BLaER1 treated with 17β-estradiol and CSF1 and Interleukin-3, amounts not matched to agents 10 nM and 100 nM (cell line): ENCODE results near the gene SNAPC2.

Experiments
- H3K27ac ChIP-seq, 11 experiments: shearing (Covaris generic); formaldehyde crosslinking; 2 replicates each; pipeline ENCODE4 v1.8.1; 2022
- H3K27me3 ChIP-seq, 11 experiments: shearing (Covaris generic); formaldehyde crosslinking; 2 replicates each; pipeline ENCODE4 v1.8.1; 2022
- H3K36me3 ChIP-seq, 11 experiments: shearing (Covaris generic); formaldehyde crosslinking; 2 replicates each; pipeline ENCODE4 v1.8.1; 2022
- H3K4me1 ChIP-seq, 10 experiments: shearing (Covaris generic); formaldehyde crosslinking; 2 replicates each; pipeline ENCODE4 v1.8.1; 2022
- H3K4me2 ChIP-seq, 11 experiments: shearing (Covaris generic); formaldehyde crosslinking; 2 replicates each; pipeline ENCODE4 v1.8.1; 2022
- H3K4me3 ChIP-seq, 10 experiments: shearing (Covaris generic); formaldehyde crosslinking; 2 replicates each; pipeline ENCODE4 v1.8.1; 2022
- H3K9ac ChIP-seq, 11 experiments: shearing (Covaris generic); formaldehyde crosslinking; 2 replicates each; pipeline ENCODE4 v1.8.1; 2022
- H3K9me3 ChIP-seq, 11 experiments: shearing (Covaris generic); formaldehyde crosslinking; replicated peaks in 1 of 11; 2 replicates each; pipeline ENCODE4 v1.8.1; 2022
- H4K20me1 ChIP-seq, 11 experiments: shearing (Covaris generic); formaldehyde crosslinking; 2 replicates each; pipeline ENCODE4 v1.8.1; 2022
- Cebpa-rat ChIP-seq, 11 experiments: shearing (Covaris generic); IDR thresholded peaks; 2 replicates each; pipeline ENCODE4 v1.8.1; 2022

The SNAPC2 gene

GRCh38 chr19:7920519-7921301 is 572 bp downstream of the SNAPC2 start:
- peaks cover 69 to 83% (median 74%) of the 10 kb centered on the region in 10 experiments for H3K4me1 ChIP-seq
- H3K36me3 ChIP-seq = peaks cover 13 to 21% (median 15%) of the 10 kb centered on the region in 11 experiments; a peak in 21 of 22 replicates
- no peak for TF ChIP-seq Cebpa-rat (IDR thresholded peaks at IDR 0.05)
- H4K20me1 ChIP-seq = peaks cover 0 to 81% (median 68%) of the 10 kb centered on the region in 11 experiments; a peak in 21 of 22 replicates
- H3K27me3 ChIP-seq = peaks cover 42 to 54% (median 43%) of the 10 kb centered on the region in 11 experiments
- peak overlapping the region; percentile 68 to 85 (median 75) for H3K27ac ChIP-seq
- no peaks in the 10 kb centered on the region for H3K9me3 ChIP-seq
- H3K9ac ChIP-seq = peak overlapping the region; percentile 71 to 88 (median 81)
- H3K4me3 ChIP-seq = peak overlapping the region; percentile 60 to 78 (median 69)
- H3K4me2 ChIP-seq = peak overlapping the region; percentile 94 to 100 (median 99)

GRCh38 chr19:7921302-7921966 is 1.3 kb downstream of the SNAPC2 start:
- peak overlapping the region; percentile 54 to 85 (median 71) for H3K27ac ChIP-seq
- peak overlapping the region; percentile 66 to 88 (median 78) for H3K9ac ChIP-seq
- H3K36me3 ChIP-seq = peaks cover 13 to 21% (median 15%) of the 10 kb centered on the region in 11 experiments; a peak in 21 of 22 replicates
- H3K4me3 ChIP-seq = peak overlapping the region; percentile 57 to 73 (median 63)
- H3K27me3 ChIP-seq = peaks cover 35 to 46% (median 36%) of the 10 kb centered on the region in 11 experiments
- H3K4me2 ChIP-seq = peak overlapping the region; percentile 94 to 100 (median 99)
- H4K20me1 ChIP-seq = peaks cover 0 to 78% (median 64%) of the 10 kb centered on the region in 11 experiments; a peak in 21 of 22 replicates
- no peak for TF ChIP-seq Cebpa-rat (IDR thresholded peaks at IDR 0.05)
- no peaks in the 10 kb centered on the region for H3K9me3 ChIP-seq
- H3K4me1 ChIP-seq = peaks cover 66 to 79% (median 71%) of the 10 kb centered on the region in 10 experiments

GRCh38 chr19:7921967-7922835 is 2.1 kb downstream of the SNAPC2 start:
- H3K4me3 ChIP-seq = peak overlapping the region in 8 of 10 experiments; percentile 58 to 73 (median 63); a peak in 13 of 20 replicates
- H3K27me3 ChIP-seq = peaks cover 27 to 39% (median 28%) of the 10 kb centered on the region in 11 experiments
- peak overlapping the region in 10 of 11 experiments; percentile 52 to 88 (median 78); a peak in 16 of 22 replicates for H3K9ac ChIP-seq
- peaks cover 60 to 74% (median 64%) of the 10 kb centered on the region in 10 experiments for H3K4me1 ChIP-seq
- H3K36me3 ChIP-seq = peaks cover 13 to 27% (median 18%) of the 10 kb centered on the region in 11 experiments; a peak in 21 of 22 replicates
- peak overlapping the region; percentile 94 to 100 (median 99) for H3K4me2 ChIP-seq
- H3K9me3 ChIP-seq = no peaks in the 10 kb centered on the region
- peak overlapping the region in 5 of 11 experiments; percentile 68 to 85 (median 77); a peak in 7 of 22 replicates for H3K27ac ChIP-seq
- TF ChIP-seq Cebpa-rat (IDR thresholded peaks at IDR 0.05) = no peak
- peaks cover 0 to 78% (median 62%) of the 10 kb centered on the region in 11 experiments; a peak in 21 of 22 replicates for H4K20me1 ChIP-seq

GRCh38 chr19:7922836-7923195 is 2.7 kb downstream of the SNAPC2 start:
- peaks cover 0 to 78% (median 62%) of the 10 kb centered on the region in 11 experiments; a peak in 21 of 22 replicates for H4K20me1 ChIP-seq
- H3K4me1 ChIP-seq = peaks cover 54 to 68% (median 58%) of the 10 kb centered on the region in 10 experiments
- no peaks in the 10 kb centered on the region for H3K9me3 ChIP-seq
- H3K27me3 ChIP-seq = peaks cover 21 to 33% (median 22%) of the 10 kb centered on the region in 11 experiments
- no peak overlapping the region for H3K4me3 ChIP-seq
- H3K4me2 ChIP-seq = peak overlapping the region in 4 of 11 experiments; percentile 91 to 100 (median 100); a peak in 5 of 22 replicates
- H3K36me3 ChIP-seq = peaks cover 13 to 33% (median 22%) of the 10 kb centered on the region in 11 experiments; a peak in 21 of 22 replicates
- no peak overlapping the region for H3K27ac ChIP-seq
- peak overlapping the region in 2 of 11 experiments; percentile 52 to 85; a peak in 3 of 22 replicates for H3K9ac ChIP-seq
- no peak for TF ChIP-seq Cebpa-rat (IDR thresholded peaks at IDR 0.05)

- Histone ChIP-seq H3K36me3 (peaks cover 13 to 38% (median 26%) of the 10 kb centered on the region in 11 experiments; a peak in 21 of 22 replicates), H4K20me1 (peaks cover 0 to 79% (median 65%) of the 10 kb centered on the region in 11 experiments; a peak in 21 of 22 replicates), H3K27ac (no peak overlapping the region), H3K27me3 (peaks cover 14 to 25% (median 15%) of the 10 kb centered on the region in 11 experiments), H3K4me2 (peak overlapping the region; percentile 38 to 96 (median 63)), H3K9ac (peak overlapping the region in 6 of 11 experiments; percentile 18 to 85 (median 39); a peak in 9 of 22 replicates), H3K9me3 (no peaks in the 10 kb centered on the region), H3K4me1 (peaks cover 49 to 62% (median 53%) of the 10 kb centered on the region in 10 experiments), H3K4me3 (no peak overlapping the region)
- no peak for TF ChIP-seq Cebpa-rat (IDR thresholded peaks at IDR 0.05)
Measured at GRCh38 chr19:7923295-7924191, 3.4 kb downstream of the SNAPC2 start.

- H3K27ac ChIP-seq = no peak overlapping the region
- peak overlapping the region in 4 of 11 experiments; percentile 18 to 56 (median 38); a peak in 4 of 22 replicates for H3K9ac ChIP-seq
Measured at GRCh38 chr19:7924241-7924640, 4.1 kb downstream of the SNAPC2 start.

GRCh38 chr19:7924651-7925170 is 4.6 kb downstream of the SNAPC2 start:
- Histone ChIP-seq H3K36me3 (peaks cover 13 to 41% (median 28%) of the 10 kb centered on the region in 11 experiments; a peak in 21 of 22 replicates), H3K4me2 (peak overlapping the region; percentile 91 to 98 (median 94)), H3K9ac (peak overlapping the region in 6 of 11 experiments; percentile 48 to 78 (median 62); a peak in 6 of 22 replicates), H3K27me3 (peaks cover 2 to 14% (median 3%) of the 10 kb centered on the region in 11 experiments), H4K20me1 (peaks cover 0 to 79% (median 73%) of the 10 kb centered on the region in 11 experiments; a peak in 21 of 22 replicates), H3K9me3 (no peaks in the 10 kb centered on the region), H3K27ac (no peak overlapping the region), H3K4me1 (peaks cover 37 to 61% (median 53%) of the 10 kb centered on the region in 10 experiments), H3K4me3 (peak overlapping the region in 9 of 10 experiments; percentile 54 to 68 (median 60); a peak in 15 of 20 replicates)
- TF ChIP-seq Cebpa-rat (IDR thresholded peaks at IDR 0.05) = no peak

More at GRCh38 chr19:7924241-7924640, 4.1 kb downstream of the SNAPC2 start:
- no peak overlapping the region for H3K4me3 ChIP-seq
- H3K4me2 ChIP-seq = peak overlapping the region; percentile 38 to 96 (median 91)
- H3K36me3 ChIP-seq = peaks cover 13 to 41% (median 28%) of the 10 kb centered on the region in 11 experiments; a peak in 21 of 22 replicates
- peaks cover 0 to 79% (median 69%) of the 10 kb centered on the region in 11 experiments; a peak in 21 of 22 replicates for H4K20me1 ChIP-seq
- H3K4me1 ChIP-seq = peaks cover 42 to 61% (median 53%) of the 10 kb centered on the region in 10 experiments
- peaks cover 7 to 18% (median 8%) of the 10 kb centered on the region in 11 experiments for H3K27me3 ChIP-seq
- TF ChIP-seq Cebpa-rat (IDR thresholded peaks at IDR 0.05) = no peak
- H3K9me3 ChIP-seq = no peaks in the 10 kb centered on the region
